IPS-18c (cell line): Measurements from ENCODE around the gene ALG9.

Experiments
- H3K4me3 ChIP-seq: 2 replicates; pipeline ENCODE4 v1.7.0; 2013; ENCODE audit warnings: low read depth, mild to moderate bottlenecking, low read length, moderate library complexity; ENCODE audit not compliant: insufficient read depth
- H3K9me3 ChIP-seq: one replicate; pipeline ENCODE4 v1.6.1; 2013; ENCODE audit warnings: mild to moderate bottlenecking, low read length, moderate library complexity; ENCODE audit not compliant: control insufficient read depth, insufficient read depth

ALG9 gene

DNA sequence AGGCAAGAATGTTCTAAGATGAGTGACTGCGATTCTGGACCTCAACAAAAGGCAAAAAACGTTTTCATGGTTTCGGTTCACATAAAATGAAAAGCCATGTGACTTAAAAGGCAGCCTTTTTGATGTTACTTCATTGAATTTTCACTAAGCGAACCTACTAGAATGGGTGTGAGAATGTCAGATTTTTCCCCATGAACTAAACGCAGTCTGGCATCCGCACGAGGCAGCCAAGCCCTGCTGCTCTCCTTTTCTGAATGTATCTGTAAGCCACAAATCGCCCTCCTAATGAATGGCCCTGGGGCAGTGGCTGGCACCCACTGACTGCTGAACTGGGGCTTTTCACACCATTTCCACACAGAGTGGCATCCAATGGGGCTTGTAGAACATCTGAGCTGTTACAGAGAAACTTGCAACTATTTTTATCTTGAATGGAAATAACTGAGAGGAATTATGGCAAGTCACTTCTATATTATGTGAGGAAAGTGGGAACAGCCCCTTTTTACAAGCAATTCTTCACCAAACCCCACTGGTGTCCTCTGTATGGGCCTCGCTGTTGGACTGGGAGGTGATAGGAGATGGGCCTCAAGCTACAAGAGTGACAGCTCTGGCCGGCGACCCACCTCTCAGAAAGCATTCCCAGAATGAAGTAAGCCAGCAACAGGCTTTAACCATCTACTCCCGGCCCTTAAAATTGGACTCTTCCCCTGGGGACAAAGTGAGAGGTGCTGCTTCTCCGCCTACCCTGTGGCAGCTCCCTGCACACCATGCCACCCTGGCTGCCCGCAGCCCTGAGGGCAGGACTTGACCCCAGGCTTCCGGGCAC is 134.5 kb downstream of the ALG9 start:
- no peak overlapping the region for H3K4me3 ChIP-seq

More for the DNA sequence above, 134.5 kb downstream of the ALG9 start:
- H3K9me3 ChIP-seq, result no peaks in the 10 kb centered on the region
